Measurements from ENCODE around the gene GALNT14. TPM values are rescaled to one million over a fixed set of nuclear protein-coding genes. Genes with fewer than 3 reads are reported as not detected.

Gene GALNT14
- total and polyA plus RNA-seq, 10 of the 15 experiments (the other 5 are each of a cell fraction or from before 2014, with no cell fraction given) = 3.7 to 17.8 (median 6.0) TPM

DNA sequence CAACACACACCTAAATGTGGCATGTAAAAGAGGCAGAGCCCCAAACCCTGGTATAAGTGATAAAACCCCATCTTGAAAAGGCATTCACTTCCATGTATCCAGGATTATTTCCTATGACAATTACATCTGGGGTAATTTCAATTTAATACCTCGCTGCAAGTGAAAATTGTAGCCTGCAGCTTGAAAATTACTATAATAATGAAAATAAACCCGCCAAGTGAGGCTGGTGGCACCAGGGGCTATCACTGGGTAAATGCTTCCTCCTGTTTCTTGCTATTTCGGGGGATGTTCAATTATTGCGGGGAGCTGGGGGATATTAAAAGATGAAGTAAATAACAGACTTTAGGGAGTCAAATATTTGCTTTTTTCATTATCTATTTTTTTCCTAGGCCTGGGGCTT is 171.5 kb downstream of the GALNT14 start:
- H3K27me3 ChIP-seq (replicated peaks in 1 of 2; ENCODE audit: control insufficient read depth in 2 of 2, insufficient read depth in 2 of 2, low read length in 1 of 2) = no peaks in the 10 kb centered on the region; a peak in 3 of 4 replicates
- 27% methylated on average over 4 of the region's 4 CpGs for WGBS (ENCODE audit: insufficient coverage, insufficient replicate concordance, low lambda C conversion rate, missing lambda C conversion rate)
- no peaks in the 10 kb centered on the region; a peak in 2 of 4 replicates for H3K36me3 ChIP-seq (ENCODE audit: control insufficient read depth in 2 of 2, insufficient read depth in 2 of 2, low read length in 1 of 2)
- POLR2A ChIA-PET = no interaction called here
- no peak for FAIRE-seq
- no peaks in the 10 kb centered on the region for H4K20me1 ChIP-seq (ENCODE audit: control insufficient read depth, insufficient read depth)
- in situ Hi-C loops (cut with MboI) = no loop called here
- ATAC-seq = no peak
- H3K9ac ChIP-seq (ENCODE audit: control insufficient read depth, insufficient read depth, low read length) = no peak overlapping the region
- RAD21 ChIA-PET (ENCODE audit: unreplicated experiment) = no interaction called here
- intact Hi-C loops (cut with micrococcal nuclease; ENCODE audit: unreplicated experiment) = no loop called here
- no peak overlapping the region for H2AFZ ChIP-seq (ENCODE audit: control insufficient read depth, low read depth, low read length)
- CTCF ChIA-PET = no interaction called here
- H3K4me2 ChIP-seq (ENCODE audit: control insufficient read depth, insufficient read depth) = no peak overlapping the region
- TF ChIP-seq CBFB (IDR thresholded peaks at IDR 0.05; ENCODE audit: low read depth) = no peak
- TF ChIP-seq, protein P1, sequence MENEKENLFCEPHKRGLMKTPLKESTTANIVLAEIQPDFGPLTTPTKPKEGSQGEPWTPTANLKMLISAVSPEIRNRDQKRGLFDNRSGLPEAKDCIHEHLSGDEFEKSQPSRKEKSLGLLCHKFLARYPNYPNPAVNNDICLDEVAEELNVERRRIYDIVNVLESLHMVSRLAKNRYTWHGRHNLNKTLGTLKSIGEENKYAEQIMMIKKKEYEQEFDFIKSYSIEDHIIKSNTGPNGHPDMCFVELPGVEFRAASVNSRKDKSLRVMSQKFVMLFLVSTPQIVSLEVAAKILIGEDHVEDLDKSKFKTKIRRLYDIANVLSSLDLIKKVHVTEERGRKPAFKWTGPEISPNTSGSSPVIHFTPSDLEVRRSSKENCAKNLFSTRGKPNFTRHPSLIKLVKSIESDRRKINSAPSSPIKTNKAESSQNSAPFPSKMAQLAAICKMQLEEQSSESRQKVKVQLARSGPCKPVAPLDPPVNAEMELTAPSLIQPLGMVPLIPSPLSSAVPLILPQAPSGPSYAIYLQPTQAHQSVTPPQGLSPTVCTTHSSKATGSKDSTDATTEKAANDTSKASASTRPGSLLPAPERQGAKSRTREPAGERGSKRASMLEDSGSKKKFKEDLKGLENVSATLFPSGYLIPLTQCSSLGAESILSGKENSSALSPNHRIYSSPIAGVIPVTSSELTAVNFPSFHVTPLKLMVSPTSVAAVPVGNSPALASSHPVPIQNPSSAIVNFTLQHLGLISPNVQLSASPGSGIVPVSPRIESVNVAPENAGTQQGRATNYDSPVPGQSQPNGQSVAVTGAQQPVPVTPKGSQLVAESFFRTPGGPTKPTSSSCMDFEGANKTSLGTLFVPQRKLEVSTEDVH (IDR thresholded peaks at IDR 0.05; ENCODE audit: low read depth, partially characterized antibody) = no peak
- no peak for TF ChIP-seq RAD21 (IDR thresholded peaks at IDR 0.05; ENCODE audit: insufficient read depth, low read depth, low read length)
- no peak for TF ChIP-seq SPI1 (IDR thresholded peaks at IDR 0.05; ENCODE audit: borderline replicate concordance, insufficient read depth, low read depth, low read length)
- TF ChIP-seq HCFC1 (IDR thresholded peaks at IDR 0.05; ENCODE audit: low read length) = no peak
- no peak for TF ChIP-seq SMARCA5 (IDR thresholded peaks at IDR 0.05)
- no peak for TF ChIP-seq SREBF1 (IDR thresholded peaks at IDR 0.05; ENCODE audit: low read length)
- TF ChIP-seq ZNF24 (IDR thresholded peaks at IDR 0.05) = no peak
- TF ChIP-seq BACH1 (IDR thresholded peaks at IDR 0.05; ENCODE audit: borderline replicate concordance) = no peak
- TF ChIP-seq NFIC (IDR thresholded peaks at IDR 0.05; ENCODE audit: low read depth, low read length) = no peak
- TF ChIP-seq POLR2A (IDR thresholded peaks at IDR 0.05; ENCODE audit: low read depth, low read length) = no peak
- no peak for TF ChIP-seq BHLHE40 (IDR thresholded peaks at IDR 0.05; ENCODE audit: borderline replicate concordance in 1 of 2, low read depth in 2 of 2, low read length in 1 of 2)
- TF ChIP-seq MEF2B (IDR thresholded peaks at IDR 0.05; ENCODE audit: partially characterized antibody, poor library complexity, severe bottlenecking) = no peak
- TF ChIP-seq, protein P2, sequence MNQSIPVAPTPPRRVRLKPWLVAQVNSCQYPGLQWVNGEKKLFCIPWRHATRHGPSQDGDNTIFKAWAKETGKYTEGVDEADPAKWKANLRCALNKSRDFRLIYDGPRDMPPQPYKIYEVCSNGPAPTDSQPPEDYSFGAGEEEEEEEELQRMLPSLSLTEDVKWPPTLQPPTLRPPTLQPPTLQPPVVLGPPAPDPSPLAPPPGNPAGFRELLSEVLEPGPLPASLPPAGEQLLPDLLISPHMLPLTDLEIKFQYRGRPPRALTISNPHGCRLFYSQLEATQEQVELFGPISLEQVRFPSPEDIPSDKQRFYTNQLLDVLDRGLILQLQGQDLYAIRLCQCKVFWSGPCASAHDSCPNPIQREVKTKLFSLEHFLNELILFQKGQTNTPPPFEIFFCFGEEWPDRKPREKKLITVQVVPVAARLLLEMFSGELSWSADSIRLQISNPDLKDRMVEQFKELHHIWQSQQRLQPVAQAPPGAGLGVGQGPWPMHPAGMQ (IDR thresholded peaks at IDR 0.05; ENCODE audit: borderline replicate concordance) = no peak
- no peak for TF ChIP-seq RB1 (IDR thresholded peaks at IDR 0.05; ENCODE audit: borderline replicate concordance)
- TF ChIP-seq PAX5 (IDR thresholded peaks at IDR 0.05; ENCODE audit: borderline replicate concordance, low read depth, low read length) = no peak
- TF ChIP-seq TBL1XR1 (IDR thresholded peaks at IDR 0.05; ENCODE audit: low read depth, low read length) = no peak
- H3K4me1 ChIP-seq (ENCODE audit: control insufficient read depth, insufficient read depth, low read length) = no peaks in the 10 kb centered on the region
- no peaks in the 10 kb centered on the region for H3K9me3 ChIP-seq (replicated peaks; ENCODE audit: control insufficient read depth, insufficient read depth, low read length)
- no peak overlapping the region for H3K4me3 ChIP-seq
- SMC1A ChIA-PET (ENCODE audit: uncharacterized antibody, unreplicated experiment) = no interaction called here
- DNase-seq (ENCODE audit: low read depth, low spot score) = no peak
- no peaks in the 10 kb centered on the region for H3K79me2 ChIP-seq (ENCODE audit: control insufficient read depth, insufficient read depth, low read length)
- no peak overlapping the region for H3K27ac ChIP-seq (ENCODE audit: control insufficient read depth, insufficient read depth)
- no TSS peak for BruUV-seq (replicated peaks)
